HepG2 (cell line): Measurements from ENCODE around the gene SMYD2. TPM values are rescaled to one million over a fixed set of nuclear protein-coding genes. Genes with fewer than 3 reads are reported as not detected.

Experiments used
- CCDC6 ChIP-seq: sonication (generic); formaldehyde crosslinking; IDR thresholded peaks from 2 replicates; pipeline ENCODE4 v1.8.1; 2022; ENCODE audit warnings: mild to moderate bottlenecking, missing genetic modification reagents, moderate library complexity
- EEA1 ChIP-seq: sonication (generic); formaldehyde crosslinking; IDR thresholded peaks from 2 replicates; pipeline ENCODE4 v1.5.1; 2020; ENCODE audit warnings: mild to moderate bottlenecking, missing genetic modification reagents, borderline replicate concordance
- GZF1 ChIP-seq: sonication (generic); formaldehyde crosslinking; IDR thresholded peaks from 2 replicates; pipeline ENCODE4 v1.5.1; 2020; ENCODE audit warnings: mild to moderate bottlenecking, missing genetic modification reagents
- HNF1B ChIP-seq: sonication (generic); formaldehyde crosslinking; IDR thresholded peaks from 2 replicates; pipeline ENCODE4 v1.5.1; 2020; ENCODE audit warnings: mild to moderate bottlenecking, moderate library complexity, missing genetic modification reagents
- MTF1 ChIP-seq: sonication (generic); formaldehyde crosslinking; IDR thresholded peaks from 2 replicates; pipeline ENCODE4 v1.5.0; 2020; ENCODE audit warnings: missing genetic modification reagents
- MXD3 ChIP-seq: IDR thresholded peaks from 2 replicates; pipeline ENCODE4 v1.6.1; 2016; ENCODE audit warnings: mild to moderate bottlenecking, missing biosample characterization, missing genetic modification reagents
- NKX3-1 ChIP-seq: sonication (generic); formaldehyde crosslinking; IDR thresholded peaks from 2 replicates; pipeline ENCODE4 v1.5.0; 2020; ENCODE audit warnings: missing genetic modification reagents
- PCBP1 ChIP-seq: fragments of 200-400 bp; formaldehyde crosslinking; IDR thresholded peaks from 2 replicates; pipeline ENCODE4 v1.6.1; 2017; ENCODE audit warnings: mild to moderate bottlenecking, low read depth, low read length, borderline replicate concordance
- RELA ChIP-seq: sonication (generic); formaldehyde crosslinking; IDR thresholded peaks from 2 replicates; pipeline ENCODE4 v1.4.0; 2020; ENCODE audit warnings: missing genetic modification reagents
- SALL1 ChIP-seq: sonication (generic); formaldehyde crosslinking; IDR thresholded peaks from 2 replicates; pipeline ENCODE4 v1.8.0; 2022; ENCODE audit warnings: mild to moderate bottlenecking, missing genetic modification reagents
- SIN3A ChIP-seq: IDR thresholded peaks from 2 replicates; pipeline ENCODE4 v1.6.1; 2011; ENCODE audit warnings: low read depth, mild to moderate bottlenecking, control low read depth, low read length, borderline replicate concordance
- SOX6 ChIP-seq, 2 experiments: fragments of 450-650 bp in 1 of 2; sonication (generic) in 1 of 2; formaldehyde crosslinking in 1 of 2; IDR thresholded peaks; 2 replicates each; pipeline versions ENCODE4 v1.4.0 to v1.6.1; 2017 to 2020; ENCODE audit warnings: antibody characterized with exemption in 1 of 2, mild to moderate bottlenecking in 1 of 2, missing genetic modification reagents in 1 of 2
- TFDP2 ChIP-seq: sonication (generic); formaldehyde crosslinking; IDR thresholded peaks from 2 replicates; pipeline ENCODE4 v1.4.0; 2020; ENCODE audit warnings: missing genetic modification reagents
- ZBTB2 ChIP-seq: sonication (generic); formaldehyde crosslinking; IDR thresholded peaks from 2 replicates; pipeline ENCODE4 v1.8.0; 2022; ENCODE audit warnings: low read depth, missing genetic modification reagents
- ZNF274 ChIP-seq: sonication (generic); formaldehyde crosslinking; IDR thresholded peaks from 2 replicates; pipeline ENCODE4 v1.5.1; 2020; ENCODE audit warnings: mild to moderate bottlenecking, missing genetic modification reagents
- ZNF547 ChIP-seq: sonication (generic); formaldehyde crosslinking; IDR thresholded peaks from 2 replicates; pipeline ENCODE4 v1.5.1; 2020; ENCODE audit warnings: mild to moderate bottlenecking, missing genetic modification reagents
- ZNF784 ChIP-seq: sonication (generic); formaldehyde crosslinking; IDR thresholded peaks from 2 replicates; pipeline ENCODE4 v1.5.1; 2020; ENCODE audit warnings: missing genetic modification reagents, mild to moderate bottlenecking, borderline replicate concordance
- ZSCAN21 ChIP-seq: sonication (generic); formaldehyde crosslinking; IDR thresholded peaks from 2 replicates; pipeline ENCODE4 v1.8.0; 2022; ENCODE audit warnings: mild to moderate bottlenecking, missing genetic modification reagents, moderate library complexity, borderline replicate concordance
- polyA plus RNA-seq, 8 experiments: library from polyadenylated mRNA; depleted of rRNA in 3 of 8; stranded (reverse) in 7 of 8; unstranded in 1 of 8; fragments of >200 nt; fragmentation: Illumina TruSeq in 4 of 8; extraction: Trizol in 4 of 8; gene quantifications; 2 replicates each; pipeline versions ENCODE4 v1.2.1 to v1.2.3, GENCODE V29; 2011 to 2016; ENCODE audit warnings: low read depth in 4 of 8, missing spikeins in 1 of 8, mixed read lengths in 1 of 8; ENCODE audit not compliant: insufficient read depth in 1 of 8
- total RNA-seq, 5 experiments: library from RNA; depleted of rRNA; stranded (reverse); fragments of >200 nt; fragmentation: Illumina TruSeq; extraction: Trizol; gene quantifications; 2 replicates each; pipeline ENCODE4 v1.2.3, GENCODE V29; 2016; ENCODE audit warnings: low read depth in 1 of 5

The SMYD2 gene
- total and polyA plus RNA-seq, 2 of the 13 experiments (the other 11 are each of a cell fraction or from before 2014, with no cell fraction given), result 72.7 to 139 TPM

GRCh38 chr1:214281021-214281719, at the start of gene SMYD2 (continued):
- TF ChIP-seq MXD3 (CRISPR knock-in tag) (0 out of 2 replicates have a peak, but pooled peaks have one; percentile 74), TFDP2 (CRISPR knock-in tag) (peak; percentile 62; the same call in 1 of the 2 replicates), SALL1 (CRISPR knock-in tag) (peak; percentile 22; the same call in 1 of the 2 replicates), MTF1 (CRISPR knock-in tag) (0 out of 2 replicates have a peak, but pooled peaks have one; percentile 35), ZNF274 (CRISPR knock-in tag) (0 out of 2 replicates have a peak, but pooled peaks have one; percentile 3), ZNF784 (CRISPR knock-in tag) (0 out of 2 replicates have a peak, but pooled peaks have one; percentile 21), GZF1 (CRISPR knock-in tag) (no peak), EEA1 (peak; percentile 27; the same call in 1 of the 2 replicates), HNF1B (CRISPR knock-in tag) (no peak), SIN3A (peak; percentile 32; the same call in 1 of the 2 replicates), PCBP1 (peak; percentile 76; the same call in 1 of the 2 replicates), SOX6 (IDR thresholded peaks at IDR 0.05) (no peak), SOX6 (CRISPR knock-in tag; IDR thresholded peaks at IDR 0.05) (no peak), CCDC6 (CRISPR knock-in tag) (peak; percentile 75; the same call in 1 of the 2 replicates), ZNF547 (peak; percentile 54; the same call in 1 of the 2 replicates), ZSCAN21 (0 out of 2 replicates have a peak, but pooled peaks have one; percentile 15), NKX3-1 (no peak), RELA (CRISPR knock-in tag) (no peak), ZBTB2 (CRISPR knock-in tag) (peak; percentile 38)
